ENCODE measurements around the gene CNTRL. TPM values are rescaled to one million over a fixed set of nuclear protein-coding genes. Genes with fewer than 3 reads are reported as not detected.

CNTRL gene
- total RNA-seq, 1 experiment from 2014 or later, result 11.6 TPM

DNA sequence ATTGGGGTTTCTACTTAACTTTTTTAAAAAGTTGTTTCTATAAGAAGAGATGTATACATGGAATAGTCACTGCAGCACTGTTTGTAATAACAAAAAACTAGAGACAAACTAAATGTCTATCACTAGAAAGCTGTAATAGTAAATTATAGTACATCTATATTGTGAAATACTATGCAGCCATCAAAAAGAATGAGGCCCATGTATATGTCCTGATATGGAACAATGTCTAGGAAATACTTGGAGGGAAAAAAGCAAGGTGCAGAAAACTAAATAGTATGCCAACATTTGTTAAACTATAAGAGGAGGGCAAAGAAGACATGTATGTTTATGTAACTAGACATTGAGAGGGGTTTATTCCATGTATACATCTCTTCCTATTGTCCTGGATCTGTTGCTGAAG is 129.9 kb downstream of the CNTRL start:
- H2AFZ ChIP-seq (ENCODE audit: low read length), result no peak overlapping the region
- no peaks in the 10 kb centered on the region; the same call in 1 of the 2 replicates for H3K4me1 ChIP-seq (ENCODE audit: insufficient read depth, low read length)
- no peak overlapping the region for H2BK5ac ChIP-seq (ENCODE audit: insufficient read length, low read length)
- Mint-ChIP-seq H3K27me3 (ENCODE audit: low read depth) (peaks cover 68% of the 10 kb centered on the region), H3K4me3 (no peak overlapping the region), H3K9me3 (no peaks in the 10 kb centered on the region; a peak in 1 of 5 replicates), H3K4me1 (peaks cover 28 to 30% of the 10 kb centered on the region in 2 experiments), H3K27ac (no peak overlapping the region), H3K36me3 (ENCODE audit: insufficient read depth in 1 of 3, low read depth in 3 of 3) (no peaks in the 10 kb centered on the region; a peak in 2 of 7 replicates)
- TF ChIP-seq, protein P1, sequence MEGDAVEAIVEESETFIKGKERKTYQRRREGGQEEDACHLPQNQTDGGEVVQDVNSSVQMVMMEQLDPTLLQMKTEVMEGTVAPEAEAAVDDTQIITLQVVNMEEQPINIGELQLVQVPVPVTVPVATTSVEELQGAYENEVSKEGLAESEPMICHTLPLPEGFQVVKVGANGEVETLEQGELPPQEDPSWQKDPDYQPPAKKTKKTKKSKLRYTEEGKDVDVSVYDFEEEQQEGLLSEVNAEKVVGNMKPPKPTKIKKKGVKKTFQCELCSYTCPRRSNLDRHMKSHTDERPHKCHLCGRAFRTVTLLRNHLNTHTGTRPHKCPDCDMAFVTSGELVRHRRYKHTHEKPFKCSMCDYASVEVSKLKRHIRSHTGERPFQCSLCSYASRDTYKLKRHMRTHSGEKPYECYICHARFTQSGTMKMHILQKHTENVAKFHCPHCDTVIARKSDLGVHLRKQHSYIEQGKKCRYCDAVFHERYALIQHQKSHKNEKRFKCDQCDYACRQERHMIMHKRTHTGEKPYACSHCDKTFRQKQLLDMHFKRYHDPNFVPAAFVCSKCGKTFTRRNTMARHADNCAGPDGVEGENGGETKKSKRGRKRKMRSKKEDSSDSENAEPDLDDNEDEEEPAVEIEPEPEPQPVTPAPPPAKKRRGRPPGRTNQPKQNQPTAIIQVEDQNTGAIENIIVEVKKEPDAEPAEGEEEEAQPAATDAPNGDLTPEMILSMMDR (conservative IDR thresholded peaks at IDR 0.05), result no peak
- no peak overlapping the region for H4K91ac ChIP-seq (ENCODE audit: insufficient read length, low read depth, low read length)
- H3K23me2 ChIP-seq (ENCODE audit: insufficient read length, low read depth, low read length, poor library complexity, severe bottlenecking), result peaks cover 9% of the 10 kb centered on the region
- H2AK5ac ChIP-seq (ENCODE audit: insufficient read length, low read length), result no peak overlapping the region
- H3K27me3 ChIP-seq (ENCODE audit: insufficient read depth, low read length), result no peaks in the 10 kb centered on the region
- H3K23ac ChIP-seq (ENCODE audit: insufficient read length, low read depth, low read length), result no peak overlapping the region
- H4K20me1 ChIP-seq (ENCODE audit: control insufficient read depth, insufficient read depth, insufficient read length), result no peaks in the 10 kb centered on the region
- H3K9ac ChIP-seq (ENCODE audit: extremely low read depth, insufficient read length, low read length), result no peak overlapping the region
- no peak overlapping the region for H3K4me2 ChIP-seq (ENCODE audit: insufficient read depth, insufficient read length, low read length)
- no peak overlapping the region for H3K4ac ChIP-seq (ENCODE audit: low read depth, low read length)
- no peak overlapping the region for H3K27ac ChIP-seq (ENCODE audit: insufficient read length, low read depth, low read length)
- no peak overlapping the region for H2BK12ac ChIP-seq (ENCODE audit: insufficient read length, low read depth, low read length)
- no peaks in the 10 kb centered on the region for H3K79me1 ChIP-seq (ENCODE audit: insufficient read depth, low read depth, low read length, poor library complexity, severe bottlenecking)
- no peak overlapping the region for H2BK15ac ChIP-seq (ENCODE audit: low read depth, low read length)
- H3T11ph ChIP-seq (ENCODE audit: low read length), result no peak overlapping the region
- no peak overlapping the region for H2BK120ac ChIP-seq (ENCODE audit: low read depth, low read length, poor library complexity, severe bottlenecking)
- no peak overlapping the region for H3K18ac ChIP-seq (ENCODE audit: insufficient read length, low read depth, low read length)
- H3K79me2 ChIP-seq (ENCODE audit: insufficient read depth, low read length), result peaks cover 10% of the 10 kb centered on the region; the same call in 1 of the 2 replicates
- DNase-seq, result no peak
- no peak overlapping the region for H3K56ac ChIP-seq (ENCODE audit: insufficient read length, low read depth, low read length)
- H4K5ac ChIP-seq (ENCODE audit: insufficient read length, low read depth, low read length), result no peak overlapping the region
- H3K14ac ChIP-seq (ENCODE audit: insufficient read depth, low read length), result no peak overlapping the region
- no peak overlapping the region for H4K8ac ChIP-seq (replicated peaks; ENCODE audit: insufficient read length, low read depth, low read length)
- H2BK20ac ChIP-seq (ENCODE audit: low read depth, low read length, poor library complexity, severe bottlenecking), result no peak overlapping the region
- no peaks in the 10 kb centered on the region for H3K9me3 ChIP-seq (ENCODE audit: control insufficient read depth, low read depth, low read length)
